NT2/D1 (cell line): Measurements from ENCODE around the gene MMD.

Experiments
- DNase-seq: peaks from one replicate; pipeline ENCODE4 v3.0.0-alpha.2; 2011; ENCODE audit warnings: low read depth, low spot score
- H3K27me3 ChIP-seq: 2 replicates; pipeline ENCODE4 v1.6.0; 2011; ENCODE audit warnings: mild to moderate bottlenecking; ENCODE audit not compliant: insufficient read length, insufficient read depth
- H3K36me3 ChIP-seq: 2 replicates; pipeline ENCODE4 v1.6.1; 2011; ENCODE audit warnings: mild to moderate bottlenecking, low read length, mixed read lengths; ENCODE audit not compliant: insufficient read depth, insufficient read length
- H3K4me1 ChIP-seq: 2 replicates; pipeline ENCODE4 v1.5.1; 2011; ENCODE audit not compliant: insufficient read depth, insufficient read length
- H3K4me3 ChIP-seq: 2 replicates; pipeline ENCODE4 v1.5.1; 2011; ENCODE audit warnings: low read depth; ENCODE audit not compliant: insufficient read length
- H3K9ac ChIP-seq: 2 replicates; pipeline ENCODE4 v1.6.0; 2011; ENCODE audit warnings: low read depth; ENCODE audit not compliant: insufficient read length
- H3K9me3 ChIP-seq: 2 replicates; pipeline ENCODE4 v1.5.1; 2011; ENCODE audit warnings: mild to moderate bottlenecking, low read length; ENCODE audit not compliant: insufficient read depth
- SUZ12 ChIP-seq: IDR thresholded peaks from 2 replicates; pipeline ENCODE4 v1.6.1; 2011; ENCODE audit not compliant: insufficient read length, insufficient read depth; ENCODE audit errors: extremely low read depth
- YY1 ChIP-seq: IDR thresholded peaks from 2 replicates; pipeline ENCODE4 v1.6.1; 2011; ENCODE audit not compliant: insufficient read length, insufficient read depth
- ZNF274 ChIP-seq: IDR thresholded peaks from 2 replicates; pipeline ENCODE4 v1.6.1; 2011; ENCODE audit warnings: mild to moderate bottlenecking, low read depth, low read length

Gene MMD

GRCh38 chr17:55343900-55344513 lies 77.6 kb downstream of the MMD start:
- DNase-seq = no peak
- Histone ChIP-seq H3K36me3 (no peaks in the 10 kb centered on the region), H3K4me3 (no peak overlapping the region), H3K4me1 (no peaks in the 10 kb centered on the region), H3K9ac (no peak overlapping the region), H3K27me3 (no peaks in the 10 kb centered on the region), H3K9me3 (peaks cover 8% of the 10 kb centered on the region; the same call in 1 of the 2 replicates)
- TF ChIP-seq YY1 = no peak
- no peak for TF ChIP-seq SUZ12
- TF ChIP-seq ZNF274 = no peak

DNA sequence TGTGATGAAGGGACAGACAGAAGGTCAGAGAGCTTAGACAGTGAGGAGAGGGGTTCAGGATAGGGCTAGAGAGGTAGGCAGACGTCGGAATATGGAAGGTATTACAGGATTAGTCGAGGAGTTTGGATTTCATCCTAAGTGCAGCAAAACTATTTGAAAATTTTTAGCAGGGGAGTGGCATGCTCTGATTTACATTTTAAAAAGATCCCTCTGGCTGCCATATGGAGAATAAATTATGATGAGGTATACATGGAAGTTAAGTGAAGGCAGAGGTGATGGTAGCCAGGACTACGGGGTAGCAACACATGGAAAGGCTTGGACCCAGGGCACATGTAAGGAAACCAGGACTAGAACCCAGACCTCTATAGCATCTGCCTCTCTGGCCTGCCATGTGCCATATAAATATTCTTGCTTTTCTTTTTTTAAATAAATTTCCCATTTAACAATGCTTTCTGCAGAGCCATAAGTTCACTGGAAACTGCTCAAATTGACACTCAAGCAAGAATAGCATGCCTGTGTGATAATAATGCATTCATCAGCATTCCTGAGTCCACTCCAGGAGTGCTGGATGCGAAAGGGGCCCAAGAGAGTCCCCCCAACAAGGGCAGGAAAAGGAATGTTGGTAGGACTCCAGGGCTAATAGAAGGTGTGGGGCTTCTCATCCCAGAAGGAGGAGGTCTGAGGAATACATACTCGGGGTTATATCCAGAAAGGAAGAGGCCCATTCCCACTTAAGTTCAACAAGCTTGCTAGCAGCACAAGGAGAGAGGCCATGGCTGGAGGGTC lies 78.6 kb downstream of the MMD start:
- H3K9ac ChIP-seq = no peak overlapping the region
- no peak overlapping the region for H3K4me3 ChIP-seq
- peaks cover 8% of the 10 kb centered on the region; the same call in 1 of the 2 replicates for H3K9me3 ChIP-seq
- H3K36me3 ChIP-seq = no peaks in the 10 kb centered on the region
- DNase-seq = no peak
- no peaks in the 10 kb centered on the region for H3K4me1 ChIP-seq
- TF ChIP-seq YY1 (no peak), SUZ12 (no peak), ZNF274 (no peak)
- H3K27me3 ChIP-seq = no peaks in the 10 kb centered on the region
